ENCODE data around the gene IL11RA.
"Not testable (repeated sequence)": the region's sequence is repeated elsewhere in the genome, so short reads cannot be mapped to it uniquely, and the experiment has no call there.

IL11RA gene

DNA sequence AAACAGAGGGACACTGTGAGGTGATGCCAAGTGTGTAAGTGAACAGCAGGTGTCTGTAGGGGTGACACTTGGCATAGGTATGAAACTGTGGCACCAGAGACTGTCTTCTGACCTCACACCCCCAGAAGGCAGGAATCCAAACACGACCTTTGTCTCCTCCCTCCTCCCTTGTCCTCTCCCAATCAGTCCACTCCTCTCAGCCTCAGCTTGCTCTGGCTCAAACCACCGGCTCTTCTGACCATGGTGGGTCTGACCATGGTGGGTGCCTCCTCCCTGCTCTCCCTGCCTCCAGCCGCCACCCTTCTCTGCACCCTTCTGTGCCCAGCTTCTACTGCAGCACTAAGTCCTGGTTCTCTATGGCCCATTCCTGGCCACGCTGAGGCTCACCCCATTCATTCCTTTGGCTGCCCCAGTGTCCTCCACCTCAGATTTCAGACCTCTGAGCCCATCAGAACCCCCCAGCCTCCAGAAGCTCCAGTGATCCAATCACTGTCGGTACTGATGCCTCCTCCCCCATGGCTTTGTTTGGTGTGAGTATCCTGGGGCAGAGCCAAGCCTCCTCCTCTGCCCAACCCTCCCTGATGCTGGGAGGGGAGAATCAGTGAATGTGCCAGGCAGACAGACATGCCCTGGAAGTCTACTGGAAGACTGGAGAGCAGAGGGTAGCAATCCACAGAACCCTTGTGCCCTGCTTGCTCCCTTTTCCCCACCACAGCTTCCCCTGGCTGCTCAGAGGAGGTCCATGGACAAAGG is 21.4 kb upstream of the IL11RA start:
- DNase-seq: no peak

DNA sequence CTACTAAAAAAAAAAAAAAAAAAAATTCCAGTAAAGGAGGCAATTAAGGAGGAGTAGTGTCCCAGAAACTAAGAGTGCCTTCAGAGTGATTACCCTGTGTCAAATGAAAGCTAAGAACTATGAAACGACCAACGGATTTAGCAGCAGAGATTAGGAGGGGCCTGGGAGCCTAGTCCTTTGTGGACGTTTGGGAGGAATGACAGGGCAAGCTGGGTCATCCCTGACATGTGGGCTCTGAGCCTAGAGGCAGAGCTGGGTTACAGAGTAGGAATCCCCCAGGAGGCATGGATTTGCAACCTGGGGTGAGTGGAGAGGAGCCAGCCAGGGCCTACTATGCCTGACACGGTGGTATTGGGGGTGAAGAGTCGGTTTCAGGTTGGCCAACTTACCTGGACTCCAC is 18.8 kb upstream of the IL11RA start:
- no peak for DNase-seq

DNA sequence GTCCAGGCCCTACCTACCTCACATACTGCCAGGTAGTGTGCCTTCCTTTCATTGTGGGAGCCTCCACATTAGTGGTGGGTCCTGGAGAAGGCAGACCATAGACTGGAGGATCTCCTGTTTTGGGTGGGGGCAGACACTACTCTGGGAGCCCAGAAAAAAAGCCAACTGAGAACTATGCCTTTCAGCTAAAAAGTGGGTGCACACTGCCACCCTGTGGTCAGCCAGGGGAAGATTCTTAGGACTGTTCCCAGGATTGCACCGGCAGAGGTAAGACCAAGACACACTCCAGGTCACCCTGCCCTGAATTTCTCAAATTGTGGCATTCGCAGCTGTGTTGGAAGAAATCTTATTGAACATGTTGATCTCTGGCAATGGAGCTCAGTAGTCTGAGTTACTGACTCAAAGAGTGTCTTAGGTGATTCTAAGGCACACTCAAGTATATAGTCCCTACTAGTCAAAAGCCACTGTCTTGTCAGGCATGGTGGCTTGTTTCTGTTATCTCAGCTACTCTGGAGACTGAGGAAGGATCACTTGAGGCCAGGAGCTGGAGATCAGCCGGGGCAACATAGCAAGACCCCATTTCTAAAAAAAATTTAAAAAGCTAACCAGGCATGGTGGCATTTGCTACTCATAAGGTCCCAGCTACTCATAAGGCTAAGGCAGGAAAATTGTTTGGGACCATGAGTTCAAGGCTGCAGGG is 18.0 kb upstream of the IL11RA start:
- DNase-seq: peak; percentile 56

DNA sequence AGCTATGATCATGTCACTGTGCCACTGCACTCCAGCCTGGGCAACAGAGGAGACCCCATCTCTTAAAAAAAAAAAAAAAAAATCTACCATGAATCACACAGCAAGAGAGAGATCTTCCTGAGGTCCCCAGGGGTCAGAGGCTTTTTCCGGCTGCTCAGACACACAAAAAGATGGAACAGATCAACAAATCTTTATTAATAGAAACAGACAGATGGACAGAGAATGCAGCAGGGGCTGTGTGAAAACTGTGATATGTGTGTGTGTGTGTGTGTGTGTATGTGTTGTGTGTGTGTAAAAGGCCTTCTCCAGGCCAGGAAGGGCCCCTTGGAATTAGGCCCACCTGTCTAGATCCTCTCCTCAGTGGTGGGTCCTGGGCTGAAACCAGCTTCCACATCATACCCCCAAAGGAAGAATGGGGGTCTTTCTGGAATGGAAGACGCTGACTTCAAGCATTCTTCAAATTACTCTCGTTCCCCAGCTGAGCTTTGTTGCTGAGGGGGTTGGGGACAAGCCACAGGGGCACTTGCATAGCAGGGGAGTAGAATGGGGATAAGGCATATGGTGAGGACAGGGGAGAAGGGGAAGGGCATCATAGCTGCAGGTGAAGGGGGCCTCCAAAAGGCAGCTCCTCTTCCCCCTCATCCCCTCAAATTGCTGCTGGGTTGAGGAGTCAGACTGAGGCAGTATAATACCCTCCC is 17.3 kb upstream of the IL11RA start:
- DNase-seq: no peak

DNA sequence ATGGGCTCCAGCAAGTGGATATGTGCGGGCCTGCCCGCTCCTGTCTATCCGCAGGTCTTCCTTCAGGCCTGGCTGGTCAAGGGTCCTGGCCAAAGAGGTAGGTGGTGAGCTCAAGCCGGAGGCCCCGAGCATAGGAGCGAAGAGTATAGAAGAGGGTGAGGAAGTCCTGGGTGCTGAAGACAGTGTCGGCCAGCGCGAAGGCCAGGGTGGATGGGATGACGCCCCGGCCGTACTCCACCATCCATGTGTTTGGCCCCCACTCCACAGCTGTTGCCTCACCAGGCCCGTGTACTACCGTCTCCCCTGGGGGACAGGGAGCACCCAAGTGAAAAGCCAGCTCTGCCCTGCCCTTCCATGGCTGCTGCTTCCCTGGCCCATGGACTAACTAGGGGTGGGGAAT is 16.4 kb upstream of the IL11RA start:
- DNase-seq: no peak

DNA sequence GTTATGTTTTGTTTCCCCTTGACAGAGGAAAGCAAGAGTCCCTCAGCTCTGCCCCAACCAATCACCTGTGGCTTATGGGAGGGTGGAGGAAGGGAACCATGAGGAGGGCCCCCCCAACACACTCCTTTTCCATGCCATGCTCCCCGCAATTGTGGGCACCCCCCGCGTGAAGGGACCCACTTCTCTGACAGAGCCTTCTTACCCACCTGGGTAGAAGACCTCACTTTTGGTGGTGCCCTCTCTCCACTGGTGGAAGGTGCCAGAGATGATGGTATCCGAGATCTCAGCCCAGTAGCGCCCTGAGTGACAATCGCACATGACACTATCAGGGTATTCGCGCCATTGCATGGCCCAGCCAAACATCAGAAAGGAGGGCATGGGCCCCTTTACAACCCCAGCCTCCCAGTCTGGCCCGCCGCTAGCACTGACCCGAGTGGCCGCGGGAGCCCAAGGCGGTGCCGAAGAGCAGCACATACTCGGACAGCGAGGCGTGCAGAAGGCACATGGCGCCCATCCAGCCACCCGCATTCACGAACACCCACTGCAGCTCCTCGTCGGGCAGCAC is 15.1 kb upstream of the IL11RA start:
- no peak for DNase-seq

DNA sequence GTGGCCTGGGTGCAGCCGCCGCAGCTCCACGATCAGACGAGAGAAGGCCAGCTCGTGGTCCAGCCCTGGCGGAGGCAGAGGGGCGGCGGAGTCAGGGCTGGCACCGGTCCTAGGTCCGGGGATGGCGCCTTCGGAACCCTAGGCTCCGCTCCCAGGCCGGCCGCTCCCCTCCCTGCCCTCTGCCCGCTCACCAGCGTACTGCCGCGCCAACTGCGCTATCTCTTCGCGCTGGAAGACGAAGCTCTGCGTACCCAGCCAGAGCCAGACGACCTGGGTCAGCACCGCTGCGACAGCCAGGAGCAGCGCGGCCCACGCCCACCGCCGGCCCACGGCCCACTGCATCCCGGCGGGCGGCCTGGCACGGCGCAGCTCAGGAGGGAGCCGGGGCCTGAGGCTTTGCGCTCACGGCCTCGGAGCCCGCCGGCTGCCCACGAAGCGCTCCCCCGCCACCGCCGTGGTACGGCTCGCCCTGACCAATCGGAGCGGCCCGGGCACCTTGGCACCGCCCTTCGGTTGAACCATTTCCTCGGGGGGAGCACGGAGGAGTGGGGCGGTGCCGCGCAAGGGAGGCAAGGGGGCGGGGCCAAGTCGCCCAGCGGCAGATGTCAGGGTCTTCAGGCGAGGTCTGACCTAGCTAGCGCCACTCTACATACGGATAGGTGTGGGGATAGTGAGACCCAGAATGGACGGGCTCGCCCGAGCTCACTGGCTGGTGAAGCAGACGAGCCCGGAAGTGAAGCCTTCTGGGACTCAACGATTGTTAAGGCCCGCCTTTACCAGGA is 14.4 kb upstream of the IL11RA start, which contains the start of gene SIGMAR1:
Gene SIGMAR1 (minus strand): TSS at position 432 of the 782 bp plus-strand sequence. CDS start 90 bp downstream, at position 342.
- DNase-seq: peak; percentile 84

DNA sequence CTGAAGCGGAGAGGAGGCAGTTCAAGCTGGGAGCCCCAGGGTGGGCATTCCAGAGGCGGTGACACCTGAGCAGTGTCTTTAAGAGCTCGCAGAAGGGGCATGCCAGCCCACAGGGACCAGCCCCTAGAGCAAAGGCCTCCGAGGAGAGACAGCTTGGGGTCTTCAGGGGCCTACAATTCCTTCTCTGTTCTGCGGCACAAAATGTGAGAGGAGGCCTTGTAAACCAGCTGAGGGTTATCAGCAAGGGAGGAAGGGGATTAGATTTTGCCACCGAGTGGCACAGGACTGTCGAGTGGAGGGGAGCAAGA is 13.9 kb upstream of the IL11RA start:
- no peak for DNase-seq

DNA sequence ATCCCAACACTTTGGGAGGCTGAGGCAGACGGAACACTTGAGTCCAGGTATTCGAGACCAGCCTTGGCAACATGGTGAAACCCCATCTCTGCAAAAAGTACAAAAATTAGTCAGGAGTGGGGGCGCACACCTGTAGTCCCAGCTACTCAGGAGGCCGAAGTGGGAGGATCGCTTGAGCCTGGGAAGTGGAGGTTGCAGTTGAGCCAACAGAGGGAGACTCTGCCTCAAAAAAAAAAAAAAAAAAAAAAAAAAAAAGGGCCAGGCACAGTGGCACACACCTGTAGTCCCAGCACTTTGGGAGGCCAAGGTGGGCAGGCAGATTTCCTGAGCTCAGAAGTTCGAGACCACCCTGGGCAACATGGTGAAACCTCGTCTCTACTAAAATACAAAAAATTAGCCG is 12.7 kb upstream of the IL11RA start:
- DNase-seq: not testable (repeated sequence)

DNA sequence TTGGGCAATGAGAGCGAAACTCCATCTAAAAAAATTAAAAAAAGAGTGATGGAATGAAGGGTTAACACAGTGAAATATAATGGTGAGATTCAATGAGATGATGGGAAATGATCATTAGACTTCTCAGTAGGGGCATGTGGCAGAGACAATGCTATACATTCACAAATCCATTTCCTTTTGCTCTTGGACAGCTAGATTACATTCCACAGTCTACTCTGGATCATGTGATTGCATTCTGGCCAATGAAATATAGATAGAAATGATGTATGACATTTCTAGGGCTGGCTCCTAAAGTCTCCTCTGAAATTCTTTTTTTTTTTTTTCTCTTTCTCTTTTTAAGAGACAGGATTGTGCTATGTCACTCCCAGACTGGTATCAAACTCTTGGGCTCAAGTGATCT is 9.3 kb upstream of the IL11RA start:
- no peak for DNase-seq

DNA sequence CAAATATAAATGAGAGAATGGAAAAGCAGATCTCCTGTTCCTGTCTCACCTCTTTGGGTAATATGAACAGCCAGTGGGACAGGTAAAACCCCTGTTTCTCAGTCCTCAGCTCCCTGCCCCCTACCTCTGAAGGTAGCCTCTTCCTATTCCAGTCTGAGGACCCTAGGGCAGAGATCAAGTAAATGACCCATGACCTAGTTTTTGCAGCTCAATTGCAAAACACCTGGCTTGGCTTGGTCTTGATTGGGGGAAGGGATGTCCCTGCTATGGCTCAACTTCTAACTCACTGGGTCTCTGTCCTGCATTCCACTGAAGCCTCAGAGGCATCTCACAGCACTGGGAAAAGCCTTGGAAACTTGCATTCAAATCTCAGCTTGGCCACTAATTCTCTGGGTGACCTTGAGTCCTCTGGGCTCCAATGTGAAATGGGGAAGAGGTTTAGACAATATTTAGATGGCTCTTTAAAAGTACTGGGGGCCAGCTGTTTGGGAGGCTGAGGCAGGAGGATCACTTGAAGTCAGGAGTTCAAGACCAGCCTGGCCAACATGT is 7.1 kb upstream of the IL11RA start:
- no peak for DNase-seq

DNA sequence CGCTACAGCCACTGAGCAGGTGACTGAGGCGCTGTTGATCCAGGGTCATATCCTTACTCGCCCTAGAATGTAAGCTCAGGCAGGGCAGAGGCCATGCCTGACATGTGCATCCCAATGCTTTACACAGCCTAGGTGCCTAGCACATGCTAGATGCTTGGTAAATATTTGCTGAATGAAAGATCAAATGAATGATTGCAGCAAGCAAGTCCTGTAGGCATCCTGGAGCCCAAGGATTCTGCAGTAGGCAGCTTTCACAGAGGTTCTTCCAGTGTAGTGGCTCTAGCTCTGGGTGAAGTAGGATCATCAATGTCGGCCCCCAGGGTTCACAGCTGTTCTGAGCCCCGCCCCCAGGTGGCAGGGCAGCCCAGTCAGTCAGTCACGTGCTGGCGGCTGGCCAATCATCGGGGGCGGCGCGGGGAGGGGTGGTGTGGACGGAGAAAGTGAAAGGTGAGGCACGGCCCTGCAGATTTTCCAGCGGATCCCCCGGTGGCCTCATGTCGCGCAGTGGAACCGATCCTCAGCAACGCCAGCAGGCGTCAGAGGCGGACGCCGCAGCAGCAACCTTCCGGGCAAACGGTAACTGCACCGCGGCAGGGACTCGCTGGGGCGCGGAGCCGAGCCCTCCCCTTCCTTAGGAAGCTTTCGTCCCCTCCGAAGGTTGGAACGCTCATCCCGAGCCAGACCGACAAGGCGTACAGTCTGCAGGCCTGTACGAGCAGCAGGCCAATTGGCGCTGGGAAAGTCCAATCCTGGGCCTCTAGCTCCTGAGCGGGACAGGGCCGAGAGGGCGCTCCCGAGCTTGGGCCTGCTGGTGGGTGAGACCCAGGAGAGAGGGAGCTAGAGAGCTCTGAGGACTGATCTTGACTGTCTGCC is 5.5 kb upstream of the IL11RA start, which contains the start of gene GALT:
Gene GALT (plus strand): TSS at position 465 of the 873 bp plus-strand sequence. CDS start 30 bp downstream, at position 495.
- DNase-seq: peak; percentile 89

DNA sequence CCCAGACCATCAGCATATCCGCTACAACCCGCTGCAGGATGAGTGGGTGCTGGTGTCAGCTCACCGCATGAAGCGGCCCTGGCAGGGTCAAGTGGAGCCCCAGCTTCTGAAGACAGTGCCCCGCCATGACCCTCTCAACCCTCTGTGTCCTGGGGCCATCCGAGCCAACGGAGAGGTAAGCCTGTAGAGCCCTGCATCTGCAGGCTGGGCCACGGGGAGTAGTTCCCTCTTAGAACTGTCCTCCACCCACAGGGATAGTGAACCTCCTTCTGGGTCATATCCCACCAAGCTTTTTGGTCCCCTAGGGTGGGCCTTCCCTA is 4.9 kb upstream of the IL11RA start:
- no peak for DNase-seq

DNA sequence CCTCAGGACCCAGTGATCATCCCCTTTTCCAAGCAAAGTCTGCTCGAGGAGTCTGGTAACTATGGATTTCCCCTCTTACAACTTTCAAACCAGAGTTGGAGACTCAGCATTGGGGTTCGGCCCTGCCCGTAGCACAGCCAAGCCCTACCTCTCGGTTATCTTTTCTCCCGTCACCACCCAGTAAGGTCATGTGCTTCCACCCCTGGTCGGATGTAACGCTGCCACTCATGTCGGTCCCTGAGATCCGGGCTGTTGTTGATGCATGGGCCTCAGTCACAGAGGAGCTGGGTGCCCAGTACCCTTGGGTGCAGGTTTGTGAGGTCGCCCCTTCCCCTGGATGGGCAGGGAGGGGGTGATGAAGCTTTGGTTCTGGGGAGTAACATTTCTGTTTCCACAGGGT is 4.3 kb upstream of the IL11RA start:
- DNase-seq: no peak

DNA sequence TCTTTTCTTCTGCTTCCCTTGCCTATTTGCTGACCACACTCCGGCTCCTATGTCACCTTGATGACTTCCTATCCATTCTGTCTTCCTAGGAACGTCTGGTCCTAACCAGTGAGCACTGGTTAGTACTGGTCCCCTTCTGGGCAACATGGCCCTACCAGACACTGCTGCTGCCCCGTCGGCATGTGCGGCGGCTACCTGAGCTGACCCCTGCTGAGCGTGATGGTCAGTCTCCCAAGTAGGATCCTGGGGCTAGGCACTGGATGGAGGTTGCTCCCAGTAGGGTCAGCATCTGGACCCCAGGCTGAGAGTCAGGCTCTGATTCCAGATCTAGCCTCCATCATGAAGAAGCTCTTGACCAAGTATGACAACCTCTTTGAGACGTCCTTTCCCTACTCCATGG is 3.3 kb upstream of the IL11RA start:
- DNase-seq: no peak

DNA sequence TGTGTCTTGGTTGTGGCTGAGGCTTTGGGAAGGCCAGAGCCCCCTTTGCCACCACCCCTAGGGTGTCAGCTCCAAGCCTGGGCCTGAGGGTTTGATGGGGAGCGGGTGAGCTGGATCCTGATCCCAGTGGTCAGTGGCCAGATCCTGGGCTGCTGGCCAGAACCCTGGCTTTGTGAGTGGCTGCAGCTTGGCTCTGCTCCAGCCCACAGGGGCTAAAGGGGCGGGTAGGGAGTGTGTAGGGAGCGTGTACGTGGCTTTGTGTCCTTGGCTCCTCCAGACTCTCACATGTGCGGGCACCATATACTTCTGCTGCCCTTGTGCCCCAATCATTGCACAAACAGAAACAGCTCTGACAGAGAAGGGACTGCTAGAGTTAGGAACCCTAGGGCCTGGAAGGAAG is 1.2 kb upstream of the IL11RA start:
- DNase-seq: no peak

DNA sequence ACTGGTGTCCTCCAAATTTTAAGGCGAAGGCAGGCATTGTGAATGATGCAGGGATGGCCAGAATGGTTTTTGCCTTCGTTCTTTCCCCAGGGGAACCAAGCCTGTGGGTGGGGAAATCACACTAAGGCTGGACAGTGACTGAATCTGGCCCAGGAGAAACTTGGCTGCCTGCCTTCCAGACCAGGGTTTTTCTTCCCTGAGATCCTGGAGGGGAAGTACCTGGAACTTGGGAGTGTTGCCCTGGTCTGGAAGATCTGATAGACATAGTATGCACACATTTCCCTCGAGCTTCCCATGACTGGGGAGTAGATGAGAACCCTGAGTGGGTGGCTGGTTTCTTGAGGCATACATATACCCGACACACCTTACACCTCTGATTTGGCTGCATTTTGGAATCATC is 664 bp upstream of the IL11RA start:
- DNase-seq: no peak

DNA sequence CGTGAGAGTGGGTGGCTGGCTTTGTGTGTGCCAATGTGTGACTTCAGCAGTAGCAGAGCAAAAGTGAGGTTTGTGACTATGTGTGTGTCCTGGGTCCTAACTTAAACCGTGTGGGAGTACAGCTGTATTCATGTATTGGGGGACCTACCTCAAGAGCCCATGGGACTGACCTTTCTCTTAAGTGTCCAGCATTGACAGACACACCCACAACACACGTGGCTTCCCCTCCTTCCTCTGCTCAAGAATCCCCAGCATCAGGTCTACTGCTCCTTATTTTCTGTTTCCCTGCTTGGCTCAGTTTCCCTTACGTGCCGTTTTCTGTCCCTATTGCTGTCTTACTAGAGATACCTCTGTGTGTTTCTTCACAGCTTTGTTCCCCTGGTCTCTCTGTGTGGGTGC is 616 bp downstream of the IL11RA start:
- DNase-seq: no peak

DNA sequence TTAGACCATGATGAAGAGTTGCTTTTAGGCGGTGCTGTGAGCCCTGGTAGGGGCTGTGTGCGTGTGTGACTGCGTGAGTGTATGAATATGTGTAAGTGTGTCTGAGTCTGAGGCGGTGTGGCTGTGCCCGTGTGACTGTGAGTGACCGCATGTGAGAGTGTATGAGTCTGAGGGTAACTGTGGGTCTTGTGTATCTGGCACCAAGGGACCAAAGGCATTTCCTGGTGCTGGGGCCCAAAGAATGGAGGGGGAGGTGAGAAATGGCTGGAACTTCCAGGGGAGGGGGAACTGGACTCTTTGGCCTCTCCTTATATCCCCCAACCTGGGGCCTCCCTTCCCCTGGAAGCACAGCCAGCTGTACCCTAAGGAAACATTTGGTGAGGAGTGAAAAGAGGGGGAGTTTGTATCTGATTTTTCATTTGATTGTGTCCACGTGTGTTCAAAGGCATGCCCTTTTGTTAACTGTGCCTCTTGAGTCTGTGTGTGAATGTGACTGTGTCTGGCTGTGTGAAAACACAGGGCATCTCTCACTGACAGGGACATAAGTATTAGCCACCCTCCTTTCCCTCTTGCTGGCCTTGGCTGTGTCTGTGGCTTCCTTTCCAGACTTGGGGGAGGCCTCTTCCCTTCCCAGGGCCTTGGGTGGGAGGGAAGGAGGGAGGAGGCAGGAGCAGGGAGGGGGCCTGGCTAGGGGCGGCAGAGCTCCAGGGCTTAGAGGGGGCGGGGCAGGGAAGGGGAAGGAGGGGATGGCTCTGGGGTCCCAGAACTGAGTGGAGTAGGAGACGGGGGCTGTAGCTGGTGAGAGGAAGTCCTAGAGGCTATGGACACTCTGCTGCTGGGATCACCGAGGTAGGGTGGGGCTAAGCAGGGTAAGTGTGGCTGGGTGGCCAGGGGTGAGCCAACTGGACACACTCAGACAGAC is 1.4 kb downstream of the IL11RA start:
- DNase-seq: no peak

DNA sequence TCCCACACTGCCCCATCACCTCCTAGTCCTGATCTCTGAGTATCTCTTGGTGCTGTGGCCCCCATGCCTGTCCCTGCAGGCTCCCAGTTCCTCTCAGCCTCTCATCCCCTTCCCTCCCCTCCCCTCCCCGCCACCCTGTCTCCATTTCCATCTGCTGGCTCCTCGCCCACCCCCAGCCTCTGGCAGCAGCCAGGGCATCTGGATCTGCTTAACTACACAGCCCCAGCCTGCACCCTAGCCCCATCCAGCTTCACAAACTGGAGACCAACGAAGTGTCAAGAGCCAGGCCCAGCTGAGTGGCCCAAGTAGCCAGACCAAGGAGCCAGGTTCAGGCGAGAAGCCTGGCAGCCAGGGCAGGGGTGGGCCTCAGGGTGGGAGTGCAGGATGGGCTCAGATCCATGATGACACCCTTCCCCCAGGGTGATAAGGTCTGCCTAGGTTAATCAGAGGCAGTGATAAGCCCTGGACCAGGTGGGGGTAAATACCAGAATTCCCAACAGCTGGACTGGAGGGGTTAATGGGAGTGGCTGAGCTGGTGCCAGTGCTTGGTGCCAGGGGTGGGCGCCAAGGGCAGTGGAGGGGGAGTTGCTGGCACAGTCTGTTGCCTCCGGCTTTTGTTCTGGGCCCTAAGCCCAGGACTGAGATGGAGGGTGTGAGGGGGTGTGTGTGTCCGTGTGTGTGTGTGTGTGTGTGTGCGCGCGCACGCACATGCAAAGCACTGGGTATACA is 2.5 kb downstream of the IL11RA start:
- DNase-seq: no peak

All from KG1 (cell line).